OCI-LY3 (cell line): ENCODE results near the gene ACBD6.

Experiments used
- EZH2phosphoT487 ChIP-seq: fragments of 200-600 bp; shearing (Covaris generic); IDR thresholded peaks from 2 replicates; pipeline ENCODE4 v1.6.1; 2018; ENCODE audit warnings: antibody characterized with exemption, mixed run types, low read depth
- TF ChIP-seq, protein P1 (sequence below): fragments of 200-600, 300-600 bp; sonication (generic); IDR thresholded peaks from 2 replicates; pipeline ENCODE4 v1.5.1; 2014; ENCODE audit warnings: antibody characterized with exemption, low read length, low read depth

DNA sequence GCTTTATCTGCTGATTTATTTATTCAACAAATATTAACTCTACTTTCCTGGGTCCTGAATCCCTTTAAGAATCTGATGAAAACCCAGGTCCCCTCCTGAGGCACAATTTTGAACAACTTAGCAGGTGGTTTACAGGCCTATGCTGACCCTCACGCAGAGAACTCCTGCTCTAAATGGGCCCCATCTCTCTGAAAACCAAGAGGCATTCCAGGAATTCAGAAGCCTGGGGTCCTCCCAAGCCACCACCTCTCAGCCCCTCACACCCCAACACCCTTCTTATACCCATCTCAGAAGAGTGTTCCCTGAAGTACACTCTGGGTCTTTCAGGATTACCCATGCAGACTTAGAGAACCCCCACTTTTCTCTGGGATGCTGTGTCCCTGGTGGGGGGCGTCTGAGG is 237.8 kb downstream of the ACBD6 start:
- TF ChIP-seq, protein P1, sequence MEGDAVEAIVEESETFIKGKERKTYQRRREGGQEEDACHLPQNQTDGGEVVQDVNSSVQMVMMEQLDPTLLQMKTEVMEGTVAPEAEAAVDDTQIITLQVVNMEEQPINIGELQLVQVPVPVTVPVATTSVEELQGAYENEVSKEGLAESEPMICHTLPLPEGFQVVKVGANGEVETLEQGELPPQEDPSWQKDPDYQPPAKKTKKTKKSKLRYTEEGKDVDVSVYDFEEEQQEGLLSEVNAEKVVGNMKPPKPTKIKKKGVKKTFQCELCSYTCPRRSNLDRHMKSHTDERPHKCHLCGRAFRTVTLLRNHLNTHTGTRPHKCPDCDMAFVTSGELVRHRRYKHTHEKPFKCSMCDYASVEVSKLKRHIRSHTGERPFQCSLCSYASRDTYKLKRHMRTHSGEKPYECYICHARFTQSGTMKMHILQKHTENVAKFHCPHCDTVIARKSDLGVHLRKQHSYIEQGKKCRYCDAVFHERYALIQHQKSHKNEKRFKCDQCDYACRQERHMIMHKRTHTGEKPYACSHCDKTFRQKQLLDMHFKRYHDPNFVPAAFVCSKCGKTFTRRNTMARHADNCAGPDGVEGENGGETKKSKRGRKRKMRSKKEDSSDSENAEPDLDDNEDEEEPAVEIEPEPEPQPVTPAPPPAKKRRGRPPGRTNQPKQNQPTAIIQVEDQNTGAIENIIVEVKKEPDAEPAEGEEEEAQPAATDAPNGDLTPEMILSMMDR, result no peak
- TF ChIP-seq EZH2phosphoT487, result no peak
